ENCODE measurements around the gene ECT2.

DNA sequence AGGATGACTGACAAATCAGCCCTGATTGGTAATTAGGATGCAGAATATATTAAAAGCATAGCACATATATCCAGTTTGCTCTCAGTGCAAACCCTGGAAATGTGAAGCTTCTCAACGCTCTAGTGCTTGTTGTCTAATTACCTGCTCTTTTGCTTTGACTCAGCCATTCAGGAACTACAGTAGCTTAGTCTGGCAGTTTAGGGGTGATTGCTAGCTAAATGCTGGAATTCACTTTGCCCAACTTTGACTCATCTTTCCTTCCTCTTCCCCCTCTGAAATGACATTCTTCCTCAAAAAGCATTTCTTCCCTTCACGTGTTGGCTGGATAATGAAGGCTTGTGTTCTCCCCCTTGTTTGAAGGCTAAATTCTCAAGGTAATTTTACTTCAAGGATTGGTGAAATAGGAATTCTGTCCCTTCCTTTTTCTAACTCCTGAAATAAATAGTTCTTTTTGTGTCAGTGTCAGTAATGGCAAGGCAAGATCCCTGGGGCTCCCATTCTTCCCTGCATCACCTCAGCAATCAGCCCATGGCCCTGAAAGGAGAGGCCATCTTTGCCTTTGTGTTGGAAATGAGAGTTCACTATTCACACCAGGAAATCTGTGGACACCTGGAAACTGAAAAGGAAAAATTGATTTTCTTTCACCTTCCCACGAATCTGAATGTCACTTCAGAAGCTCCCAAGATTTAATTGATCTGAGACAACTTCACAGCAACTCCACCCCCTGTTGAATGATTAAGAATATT, 103.6 kb downstream of the ECT2 start:
- no peak for TF ChIP-seq PPARA (CRISPR knock-in tag; IDR thresholded peaks at IDR 0.05; ENCODE audit: borderline replicate concordance)
- no peak for TF ChIP-seq RARB (CRISPR knock-in tag; IDR thresholded peaks at IDR 0.05)
- TF ChIP-seq, protein P1, sequence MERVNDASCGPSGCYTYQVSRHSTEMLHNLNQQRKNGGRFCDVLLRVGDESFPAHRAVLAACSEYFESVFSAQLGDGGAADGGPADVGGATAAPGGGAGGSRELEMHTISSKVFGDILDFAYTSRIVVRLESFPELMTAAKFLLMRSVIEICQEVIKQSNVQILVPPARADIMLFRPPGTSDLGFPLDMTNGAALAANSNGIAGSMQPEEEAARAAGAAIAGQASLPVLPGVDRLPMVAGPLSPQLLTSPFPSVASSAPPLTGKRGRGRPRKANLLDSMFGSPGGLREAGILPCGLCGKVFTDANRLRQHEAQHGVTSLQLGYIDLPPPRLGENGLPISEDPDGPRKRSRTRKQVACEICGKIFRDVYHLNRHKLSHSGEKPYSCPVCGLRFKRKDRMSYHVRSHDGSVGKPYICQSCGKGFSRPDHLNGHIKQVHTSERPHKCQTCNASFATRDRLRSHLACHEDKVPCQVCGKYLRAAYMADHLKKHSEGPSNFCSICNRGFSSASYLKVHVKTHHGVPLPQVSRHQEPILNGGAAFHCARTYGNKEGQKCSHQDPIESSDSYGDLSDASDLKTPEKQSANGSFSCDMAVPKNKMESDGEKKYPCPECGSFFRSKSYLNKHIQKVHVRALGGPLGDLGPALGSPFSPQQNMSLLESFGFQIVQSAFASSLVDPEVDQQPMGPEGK (CRISPR knock-in tag; IDR thresholded peaks at IDR 0.05; ENCODE audit: borderline replicate concordance) = no peak
- no peak for TF ChIP-seq TOX (CRISPR knock-in tag; IDR thresholded peaks at IDR 0.05; ENCODE audit: borderline replicate concordance)
- no peak for TF ChIP-seq OSR1 (CRISPR knock-in tag; IDR thresholded peaks at IDR 0.05)
